HEK293 (cell line): ENCODE data around the gene RMND1.

Experiments
- CTCF ChIA-PET: fragments of 350-600 bp; formaldehyde crosslinking; extraction: SDS; loops from one replicate; lab custom pipeline; 2021; ENCODE audit warnings: antibody characterized with exemption; lab: Yijun Ruan, JAX
- POLR2A ChIA-PET: fragments of 300-600 bp; formaldehyde crosslinking; extraction: SDS; loops from one replicate; lab custom pipeline; 2020; ENCODE audit warnings: antibody characterized with exemption, inconsistent platforms; lab: Yijun Ruan, JAX
- H3K27ac ChIP-seq: fragments of 200-500 bp; sonication (Bioruptor generic); 2 replicates; pipeline ENCODE4 v1.5.1; 2014; ENCODE audit warnings: low read depth, low read length, control low read depth, inconsistent platforms; ENCODE audit errors: extremely low read depth
- H3K36me3 ChIP-seq, 2 experiments: fragments of 200-500 bp in 1 of 2; sonication (Bioruptor generic) in 1 of 2; 1 replicate in 1 of 2; 2 replicates in 1 of 2; pipeline ENCODE4 v1.5.1; 2014 to 2017; ENCODE audit warnings: inconsistent platforms in 2 of 2, low read length in 2 of 2; ENCODE audit not compliant: control insufficient read depth in 2 of 2, insufficient read depth in 1 of 2
- H3K4me1 ChIP-seq: fragments of 200-500 bp; sonication (Bioruptor generic); 2 replicates; pipeline ENCODE4 v1.5.1; 2014; ENCODE audit warnings: mild to moderate bottlenecking, low read length, inconsistent platforms; ENCODE audit not compliant: control insufficient read depth, insufficient read depth
- H3K4me3 ChIP-seq: 2 replicates; pipeline ENCODE4 v1.5.1; 2011; ENCODE audit warnings: low read depth, mild to moderate bottlenecking, control low read depth, low read length, moderate library complexity
- H3K9me3 ChIP-seq: fragments of 200-500 bp; sonication (Bioruptor generic); 2 replicates; pipeline ENCODE4 v1.5.1; 2014; ENCODE audit warnings: low read depth, low read length, inconsistent platforms; ENCODE audit not compliant: control insufficient read depth, insufficient read depth
- GLIS1 ChIP-seq: fragments of 450-650 bp; formaldehyde crosslinking; IDR thresholded peaks from 2 replicates; pipeline ENCODE4 v1.5.1; 2016; ENCODE audit warnings: missing biosample characterization, missing genetic modification characterization
- INSM2 ChIP-seq: fragments of 450-650 bp; formaldehyde crosslinking; IDR thresholded peaks from 2 replicates; pipeline ENCODE4 v1.5.1; 2016; ENCODE audit warnings: missing biosample characterization, missing genetic modification characterization
- MEIS1 ChIP-seq: sonication (generic); formaldehyde crosslinking; IDR thresholded peaks from 2 replicates; pipeline ENCODE4 v1.8.1; 2022; ENCODE audit warnings: missing genetic modification reagents, mild to moderate bottlenecking, borderline replicate concordance
- MYNN ChIP-seq: fragments of 450-650 bp; formaldehyde crosslinking; IDR thresholded peaks from 2 replicates; pipeline ENCODE4 v1.5.1; 2016; ENCODE audit warnings: missing biosample characterization, missing genetic modification characterization, borderline replicate concordance
- MZF1 ChIP-seq: fragments of 450-650 bp; formaldehyde crosslinking; IDR thresholded peaks from 2 replicates; pipeline ENCODE4 v1.5.1; 2017; ENCODE audit warnings: missing biosample characterization, missing genetic modification characterization, borderline replicate concordance
- TRIM28 ChIP-seq: IDR thresholded peaks from 2 replicates; pipeline ENCODE4 v1.6.1; 2011; ENCODE audit warnings: low read length, control low read depth, borderline replicate concordance
- ZBTB10 ChIP-seq: fragments of 450-650 bp; formaldehyde crosslinking; IDR thresholded peaks from 2 replicates; pipeline ENCODE4 v1.5.1; 2016; ENCODE audit warnings: missing biosample characterization, missing genetic modification characterization
- ZBTB48 ChIP-seq: fragments of 450-650 bp; formaldehyde crosslinking; IDR thresholded peaks from 2 replicates; pipeline ENCODE4 v1.5.1; 2016; ENCODE audit warnings: missing biosample characterization, missing genetic modification characterization
- ZNF138 ChIP-seq: fragments of 450-650 bp; formaldehyde crosslinking; IDR thresholded peaks from 2 replicates; pipeline ENCODE4 v1.5.1; 2016; ENCODE audit warnings: missing biosample characterization, missing genetic modification characterization, borderline replicate concordance
- ZNF175 ChIP-seq: fragments of 450-650 bp; formaldehyde crosslinking; IDR thresholded peaks from 2 replicates; pipeline ENCODE4 v1.5.1; 2016; ENCODE audit warnings: missing biosample characterization, missing genetic modification characterization
- ZNF221 ChIP-seq: fragments of 450-650 bp; formaldehyde crosslinking; IDR thresholded peaks from 2 replicates; pipeline ENCODE4 v1.5.1; 2017; ENCODE audit warnings: missing biosample characterization, missing genetic modification characterization, borderline replicate concordance
- ZNF23 ChIP-seq: fragments of 450-650 bp; formaldehyde crosslinking; IDR thresholded peaks from 2 replicates; pipeline ENCODE4 v1.5.1; 2016; ENCODE audit warnings: missing biosample characterization, missing genetic modification characterization, borderline replicate concordance
- ZNF248 ChIP-seq: fragments of 450-650 bp; formaldehyde crosslinking; IDR thresholded peaks from 2 replicates; pipeline ENCODE4 v1.5.1; 2017; ENCODE audit warnings: missing biosample characterization, missing genetic modification characterization
- ZNF302 ChIP-seq: fragments of 450-650 bp; formaldehyde crosslinking; IDR thresholded peaks from 2 replicates; pipeline ENCODE4 v1.5.1; 2016; ENCODE audit warnings: missing biosample characterization, missing genetic modification characterization, low read depth
- ZNF426 ChIP-seq: fragments of 450-650 bp; formaldehyde crosslinking; IDR thresholded peaks from 2 replicates; pipeline ENCODE4 v1.5.1; 2017; ENCODE audit warnings: missing biosample characterization, missing genetic modification characterization, mild to moderate bottlenecking, inconsistent platforms, moderate library complexity
- ZNF513 ChIP-seq: fragments of 450-650 bp; IDR thresholded peaks from 2 replicates; pipeline ENCODE4 v1.5.1; 2018; ENCODE audit warnings: missing biosample characterization, missing genetic modification characterization
- ZNF596 ChIP-seq: fragments of 450-650 bp; IDR thresholded peaks from 2 replicates; pipeline ENCODE4 v1.5.0; 2018; ENCODE audit warnings: missing biosample characterization, mild to moderate bottlenecking, missing genetic modification characterization, moderate library complexity
- ZNF623 ChIP-seq: fragments of 450-650 bp; formaldehyde crosslinking; IDR thresholded peaks from 2 replicates; pipeline ENCODE4 v1.5.1; 2016; ENCODE audit warnings: missing biosample characterization, missing genetic modification characterization
- ZNF658 ChIP-seq: fragments of 450-650 bp; formaldehyde crosslinking; IDR thresholded peaks from 2 replicates; pipeline ENCODE4; 2016; ENCODE audit warnings: missing biosample characterization, missing genetic modification characterization
- ZNF747 ChIP-seq: fragments of 450-650 bp; formaldehyde crosslinking; IDR thresholded peaks from 2 replicates; pipeline ENCODE4 v1.5.1; 2016; ENCODE audit warnings: missing biosample characterization, missing genetic modification characterization
- ZNF785 ChIP-seq: fragments of 450-650 bp; formaldehyde crosslinking; IDR thresholded peaks from 2 replicates; pipeline ENCODE4 v1.5.1; 2016; ENCODE audit warnings: missing biosample characterization, missing genetic modification characterization
- ZNF843 ChIP-seq: fragments of 450-650 bp; formaldehyde crosslinking; IDR thresholded peaks from 2 replicates; pipeline ENCODE4 v1.5.1; 2016; ENCODE audit warnings: missing biosample characterization, missing genetic modification characterization
- ZXDB ChIP-seq: fragments of 450-650 bp; formaldehyde crosslinking; IDR thresholded peaks from 2 replicates; pipeline ENCODE4 v1.5.1; 2016; ENCODE audit warnings: missing biosample characterization, missing genetic modification characterization
- TF ChIP-seq, protein P1 (sequence below): fragments of 450-650 bp; formaldehyde crosslinking; IDR thresholded peaks from 2 replicates; pipeline ENCODE4 v1.5.1; 2016; ENCODE audit warnings: missing biosample characterization, missing genetic modification characterization, borderline replicate concordance
- TF ChIP-seq, protein P2 (sequence below): fragments of 450-650 bp; formaldehyde crosslinking; optimal IDR thresholded peaks from 2 replicates; pipeline ENCODE3; 2016; ENCODE audit warnings: missing biosample characterization, mild to moderate bottlenecking, missing genetic modification characterization

The RMND1 gene

GRCh38 chr6:151376440-151376839 lies 75.5 kb downstream of the RMND1 start (continued):
- TF ChIP-seq ZNF747 (no peak), ZNF426 (tag by site-specific recombination) (no peak), ZNF221 (tag by site-specific recombination) (no peak)

- Histone ChIP-seq H3K27ac (no peak overlapping the region), H3K4me3 (no peak overlapping the region), H3K36me3 (peaks cover 5 to 20% of the 10 kb centered on the region in 2 experiments), H3K4me1 (peaks cover 7% of the 10 kb centered on the region), H3K9me3 (no peaks in the 10 kb centered on the region)
- ChIA-PET POLR2A (no interaction called here), CTCF (interaction anchor here (0.7 to 1.8 kb wide), 3 partner anchors 8 to 558 kb away, joined by 3 to 6 read pairs (median 4); no protein-coding TSS in a partner anchor)
- TF ChIP-seq ZXDB (tag by site-specific recombination) (no peak), ZNF513 (tag by site-specific recombination) (no peak), ZBTB10 (tag by site-specific recombination) (no peak), MZF1 (no peak), GLIS1 (tag by site-specific recombination) (no peak), INSM2 (no peak), ZNF843 (tag by site-specific recombination) (no peak), ZNF623 (no peak), ZNF658 (tag by site-specific recombination) (no peak), MEIS1 (CRISPR knock-in tag) (no peak), ZNF175 (tag by site-specific recombination) (no peak), ZNF596 (tag by site-specific recombination) (no peak), MYNN (tag by site-specific recombination) (no peak), ZBTB48 (tag by site-specific recombination) (no peak), ZNF302 (tag by site-specific recombination) (no peak)
These were observed 76.1 kb downstream of the RMND1 start for GRCh38 chr6:151375833-151376232.

DNA sequence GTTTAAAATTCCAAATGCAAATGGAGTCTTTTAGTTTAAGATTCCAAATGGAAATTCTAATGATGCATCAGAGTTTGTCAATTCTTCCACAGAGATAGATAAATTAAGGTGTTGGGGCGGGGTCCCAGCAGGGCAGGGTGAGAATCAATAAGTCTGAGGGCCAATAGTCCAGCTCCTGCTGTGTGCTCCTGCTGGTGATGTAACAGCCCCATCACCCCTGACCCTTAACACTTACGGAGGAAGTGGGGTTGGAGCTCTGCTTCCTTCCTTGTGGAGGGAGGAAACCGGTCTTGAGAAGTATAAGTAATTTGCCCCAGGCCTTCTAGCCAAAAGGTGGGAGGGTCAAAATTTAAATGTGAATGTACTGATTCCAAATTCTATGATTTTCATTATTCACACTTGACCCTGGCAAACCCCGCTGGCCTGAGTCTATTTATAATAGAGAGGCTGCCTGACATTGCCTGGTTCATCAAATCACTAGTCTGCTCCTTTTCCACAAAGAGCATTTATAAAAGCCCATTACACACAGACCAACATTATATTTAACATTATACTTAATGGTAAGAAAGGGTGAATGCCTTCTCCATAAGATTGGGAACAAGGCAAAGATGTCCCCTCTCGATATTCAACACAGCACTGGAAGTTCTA lies 77.8 kb downstream of the RMND1 start:
- POLR2A ChIA-PET: interaction anchor here (0.7 to 2.9 kb wide), 3 partner anchors 9 to 133 kb away, joined by 3 to 14 read pairs (median 3); no protein-coding TSS in a partner anchor
- CTCF ChIA-PET: interaction anchor here (0.5 to 1.9 kb wide), 9 partner anchors 10 to 1943 kb away, joined by 3 to 7 read pairs (median 4); no protein-coding TSS in a partner anchor
- Histone ChIP-seq H3K36me3 (peaks cover 6 to 29% of the 10 kb centered on the region in 2 experiments), H3K4me3 (no peak overlapping the region), H3K4me1 (peaks cover 7% of the 10 kb centered on the region), H3K27ac (no peak overlapping the region), H3K9me3 (no peaks in the 10 kb centered on the region)
- no peak for TF ChIP-seq GLIS1 (tag by site-specific recombination)
- no peak for TF ChIP-seq ZNF23 (tag by site-specific recombination)
- TF ChIP-seq, protein P1, sequence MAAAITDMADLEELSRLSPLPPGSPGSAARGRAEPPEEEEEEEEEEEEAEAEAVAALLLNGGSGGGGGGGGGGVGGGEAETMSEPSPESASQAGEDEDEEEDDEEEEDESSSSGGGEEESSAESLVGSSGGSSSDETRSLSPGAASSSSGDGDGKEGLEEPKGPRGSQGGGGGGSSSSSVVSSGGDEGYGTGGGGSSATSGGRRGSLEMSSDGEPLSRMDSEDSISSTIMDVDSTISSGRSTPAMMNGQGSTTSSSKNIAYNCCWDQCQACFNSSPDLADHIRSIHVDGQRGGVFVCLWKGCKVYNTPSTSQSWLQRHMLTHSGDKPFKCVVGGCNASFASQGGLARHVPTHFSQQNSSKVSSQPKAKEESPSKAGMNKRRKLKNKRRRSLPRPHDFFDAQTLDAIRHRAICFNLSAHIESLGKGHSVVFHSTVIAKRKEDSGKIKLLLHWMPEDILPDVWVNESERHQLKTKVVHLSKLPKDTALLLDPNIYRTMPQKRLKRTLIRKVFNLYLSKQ (tag by site-specific recombination): no peak
- TF ChIP-seq, protein P2, sequence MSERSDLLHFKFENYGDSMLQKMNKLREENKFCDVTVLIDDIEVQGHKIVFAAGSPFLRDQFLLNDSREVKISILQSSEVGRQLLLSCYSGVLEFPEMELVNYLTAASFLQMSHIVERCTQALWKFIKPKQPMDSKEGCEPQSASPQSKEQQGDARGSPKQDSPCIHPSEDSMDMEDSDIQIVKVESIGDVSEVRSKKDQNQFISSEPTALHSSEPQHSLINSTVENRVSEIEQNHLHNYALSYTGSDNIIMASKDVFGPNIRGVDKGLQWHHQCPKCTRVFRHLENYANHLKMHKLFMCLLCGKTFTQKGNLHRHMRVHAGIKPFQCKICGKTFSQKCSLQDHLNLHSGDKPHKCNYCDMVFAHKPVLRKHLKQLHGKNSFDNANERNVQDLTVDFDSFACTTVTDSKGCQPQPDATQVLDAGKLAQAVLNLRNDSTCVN (tag by site-specific recombination): no peak
- no peak for TF ChIP-seq ZNF138 (tag by site-specific recombination)
- 0 out of 2 replicates have a peak, but pooled peaks have one; percentile 20 for TF ChIP-seq TRIM28
- TF ChIP-seq ZNF785 (tag by site-specific recombination): no peak
- TF ChIP-seq ZNF248 (tag by site-specific recombination): no peak
- no peak for TF ChIP-seq ZNF221 (tag by site-specific recombination)
